Measurements from ENCODE around the gene IP6K2.
"Not testable (repeated sequence)": the region's sequence is repeated elsewhere in the genome, so short reads cannot be mapped to it uniquely, and the experiment has no call there.

The IP6K2 gene

DNA sequence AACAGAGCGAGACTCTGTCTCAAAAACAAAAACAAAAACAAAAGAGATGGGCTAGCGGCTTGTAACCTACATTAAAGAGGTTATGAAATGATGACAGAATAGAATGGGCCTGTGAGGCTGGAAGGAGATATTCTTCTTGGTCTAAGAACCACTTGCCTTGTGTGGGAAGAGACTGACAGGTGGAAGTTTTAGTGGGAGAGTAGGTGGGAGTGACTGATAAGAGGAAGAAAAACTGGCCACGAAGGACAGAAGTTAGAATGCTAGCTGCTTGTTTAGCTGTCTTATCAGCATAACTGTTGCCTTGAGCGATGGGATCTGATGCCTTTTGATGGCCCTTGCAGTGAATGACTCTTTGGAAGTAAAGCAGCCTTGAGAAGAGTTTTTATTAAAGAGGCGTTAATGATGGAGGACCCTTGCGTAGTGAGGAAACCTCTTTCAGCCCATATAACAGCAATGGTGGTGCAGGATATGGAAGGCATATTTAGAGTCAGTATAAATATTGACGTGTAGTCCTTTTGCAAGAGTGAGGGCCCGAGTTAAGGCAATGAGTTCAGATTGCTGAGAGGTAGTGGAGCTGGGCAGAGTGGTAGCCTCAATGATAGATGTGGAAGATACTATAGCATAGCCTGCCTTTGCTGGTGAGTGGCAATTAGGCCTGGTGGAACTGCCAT lies 8.3 kb upstream of the IP6K2 start:
- not testable (repeated sequence) for DNase-seq

DNA sequence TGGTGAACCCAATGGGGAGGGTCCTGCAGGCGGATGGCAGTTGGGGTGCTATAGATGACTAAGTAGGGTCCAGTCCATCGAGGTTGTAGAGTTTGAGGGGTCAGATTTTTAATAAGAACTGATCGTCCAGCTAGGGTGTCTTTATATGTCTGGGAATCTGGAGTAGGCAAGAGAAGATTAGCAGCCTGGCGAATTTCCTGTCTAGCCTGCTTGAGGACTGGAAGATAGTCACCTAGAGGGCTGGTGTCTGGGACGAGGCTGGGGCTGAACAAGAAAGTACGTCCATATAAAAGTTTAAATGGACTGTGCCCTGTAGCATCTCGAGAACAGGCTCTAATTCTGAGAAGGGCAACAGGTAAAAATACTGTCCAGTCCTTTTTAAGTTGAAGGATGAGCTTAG lies 6.7 kb upstream of the IP6K2 start:
- DNase-seq = no peak

DNA sequence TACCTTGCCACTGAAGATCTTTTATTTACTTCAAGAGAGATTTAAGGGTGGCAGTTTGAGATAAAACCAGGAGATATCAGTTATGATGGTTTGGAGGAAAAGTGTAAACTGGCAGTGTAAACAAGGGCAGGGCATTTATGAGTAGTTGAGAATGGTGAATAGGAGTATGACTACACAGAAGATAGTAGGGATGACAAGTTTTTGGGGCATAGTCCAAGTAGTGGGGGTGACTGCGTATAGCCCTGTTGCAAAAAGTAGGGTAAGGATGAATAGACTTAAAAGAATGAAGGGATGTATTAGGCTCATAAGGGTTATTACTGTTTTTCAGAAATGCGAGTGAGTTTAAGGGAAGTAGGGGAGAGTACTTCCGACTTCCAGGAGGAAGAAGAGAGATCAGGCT lies 6.3 kb upstream of the IP6K2 start:
- not testable (repeated sequence) for DNase-seq

GRCh38 chr3:48716508-48716981 lies 476 bp downstream of the IP6K2 start:
- peak; percentile 6 for DNase-seq

- no peak for DNase-seq
Observed at GRCh38 chr3:48715174-48715800, 1.7 kb downstream of the IP6K2 start.

DNA sequence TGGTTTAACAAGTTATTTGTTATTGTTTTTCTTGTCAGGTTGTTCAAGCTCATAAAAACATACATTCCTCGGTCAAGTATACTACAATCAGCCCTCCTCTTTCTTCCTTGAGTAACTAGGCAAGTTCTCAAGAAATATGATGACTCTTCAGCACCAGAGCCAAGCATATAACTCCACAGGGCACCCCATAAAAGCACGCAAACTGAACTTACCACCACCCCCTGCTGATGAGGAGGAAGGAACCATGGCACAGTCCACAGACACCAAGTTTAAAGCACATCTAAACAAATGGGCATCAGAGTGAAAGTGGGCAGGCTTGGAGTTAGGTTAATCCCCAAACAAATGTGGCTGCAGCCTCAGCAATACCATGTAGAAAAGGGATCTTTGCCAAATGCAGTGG lies 5.3 kb downstream of the IP6K2 start:
- no peak for DNase-seq

- DNase-seq = no peak
Observed at GRCh38 chr3:48709051-48709461, 8.0 kb downstream of the IP6K2 start.

DNA sequence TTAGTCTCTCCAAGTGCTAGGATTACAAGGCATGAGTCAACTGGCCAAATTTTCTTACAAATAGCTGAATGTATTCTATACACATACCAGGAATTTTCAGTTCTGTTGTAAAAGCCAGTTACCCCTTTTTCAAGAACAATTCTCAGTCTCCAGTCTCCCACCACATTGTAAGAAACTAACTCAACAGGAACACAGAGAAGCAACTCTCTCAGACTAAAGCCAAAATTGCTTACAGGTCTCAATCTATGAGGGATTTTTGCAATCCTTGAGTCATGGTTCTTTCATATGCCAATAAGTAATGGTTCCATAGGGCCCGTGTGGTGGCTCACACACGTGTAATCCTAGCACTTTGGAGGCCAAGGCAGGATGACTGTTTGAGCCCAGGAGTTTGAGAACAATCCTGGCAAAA lies 8.5 kb downstream of the IP6K2 start:
- no peak for DNase-seq

DNA sequence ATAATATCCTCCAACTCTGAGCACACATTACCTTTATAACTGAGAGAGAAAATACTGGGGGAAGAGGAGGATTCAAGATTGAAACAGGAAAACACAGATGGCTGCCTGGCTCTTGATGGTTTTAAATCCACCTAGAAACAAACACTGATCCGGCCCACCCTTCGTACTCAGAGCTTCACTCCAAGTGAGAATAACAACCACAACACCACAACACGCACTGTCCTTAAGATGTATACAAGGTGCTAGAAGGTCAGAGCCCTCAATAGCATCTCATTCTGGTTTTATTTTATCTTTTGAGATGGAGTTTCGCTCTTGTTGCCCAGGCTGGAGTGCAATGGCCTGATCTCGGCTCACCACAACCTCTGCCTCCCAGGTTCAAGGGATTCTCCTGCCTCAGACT lies 9.9 kb downstream of the IP6K2 start:
- no peak for DNase-seq

DNA sequence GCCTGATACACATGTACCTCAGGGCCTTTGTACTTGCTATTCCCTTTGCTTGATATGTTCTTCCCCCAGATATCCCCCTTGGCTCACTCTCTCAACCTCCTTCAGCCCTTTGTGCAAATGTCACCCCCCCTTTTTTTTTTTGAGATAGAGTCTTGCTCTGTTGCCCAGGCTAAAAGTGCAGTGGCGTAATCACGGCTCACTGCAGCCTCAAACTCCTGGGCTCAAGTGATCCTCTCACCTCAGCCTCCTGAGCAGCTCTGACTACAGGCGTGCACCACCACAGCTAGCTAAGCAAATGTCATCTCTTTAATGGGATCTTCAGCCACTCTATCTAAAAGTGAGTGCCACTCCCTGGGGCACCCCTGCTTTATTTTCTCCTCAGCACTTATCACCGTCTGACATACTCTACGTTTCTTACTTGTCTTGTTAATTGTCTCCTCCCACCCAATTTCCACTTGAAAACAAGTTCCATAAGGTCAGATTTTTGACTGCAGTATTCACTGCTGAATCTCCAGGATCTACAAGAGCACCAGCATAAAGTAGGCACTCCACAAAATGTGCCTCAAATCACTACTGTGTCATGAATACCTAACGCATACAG lies 14.6 kb downstream of the IP6K2 start:
- no peak for DNase-seq

DNA sequence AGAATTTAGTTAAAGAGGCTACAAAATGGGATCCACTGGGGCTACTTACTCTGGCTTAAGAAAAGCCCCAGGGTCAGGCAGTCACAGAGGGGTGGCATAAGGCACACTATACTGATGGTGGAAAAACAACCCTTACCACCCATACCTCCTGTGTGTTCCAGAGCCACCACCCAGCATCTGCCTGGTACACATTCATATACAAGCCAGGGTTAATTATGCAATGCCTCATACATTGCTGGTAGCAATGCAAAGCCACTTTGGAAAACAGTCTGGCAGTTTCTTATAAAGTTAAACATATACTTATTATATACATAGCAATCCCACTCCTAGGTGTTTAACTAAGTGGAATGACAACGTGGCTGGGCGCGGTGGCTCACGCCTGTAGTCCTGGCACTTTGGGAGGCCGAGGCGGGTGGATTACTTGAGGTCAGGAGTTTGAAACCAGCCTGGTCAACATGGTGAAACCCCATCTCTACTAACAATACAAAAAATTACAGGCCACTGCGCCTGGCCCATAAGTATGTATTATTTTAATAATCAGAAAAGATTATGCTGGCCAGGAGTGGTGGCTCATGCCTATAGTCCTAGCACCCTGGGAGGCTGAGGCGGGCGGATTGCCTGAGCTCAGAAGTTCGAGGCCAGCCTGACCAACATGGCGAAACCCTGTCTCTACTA lies 16.2 kb downstream of the IP6K2 start:
- no peak for DNase-seq

DNA sequence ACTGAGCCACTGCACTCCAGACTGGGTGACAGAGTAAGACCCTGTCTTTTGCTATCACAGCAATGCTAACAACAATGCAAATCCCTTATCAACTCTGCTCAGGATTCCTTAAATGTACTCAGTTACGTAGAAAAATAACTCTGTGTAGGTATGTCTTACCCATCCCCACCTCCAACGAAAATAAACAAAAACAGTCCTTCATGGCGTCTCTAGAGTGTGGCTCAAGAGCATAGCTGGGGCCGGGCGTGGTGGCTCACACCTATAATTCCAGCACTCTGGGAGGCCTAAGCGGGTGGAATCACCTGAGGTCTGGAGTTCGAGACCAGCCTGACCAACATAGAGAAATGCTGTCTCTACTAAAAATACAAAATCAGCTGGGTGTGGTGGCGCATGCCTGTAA lies 18.1 kb downstream of the IP6K2 start:
- no peak for DNase-seq

DNA sequence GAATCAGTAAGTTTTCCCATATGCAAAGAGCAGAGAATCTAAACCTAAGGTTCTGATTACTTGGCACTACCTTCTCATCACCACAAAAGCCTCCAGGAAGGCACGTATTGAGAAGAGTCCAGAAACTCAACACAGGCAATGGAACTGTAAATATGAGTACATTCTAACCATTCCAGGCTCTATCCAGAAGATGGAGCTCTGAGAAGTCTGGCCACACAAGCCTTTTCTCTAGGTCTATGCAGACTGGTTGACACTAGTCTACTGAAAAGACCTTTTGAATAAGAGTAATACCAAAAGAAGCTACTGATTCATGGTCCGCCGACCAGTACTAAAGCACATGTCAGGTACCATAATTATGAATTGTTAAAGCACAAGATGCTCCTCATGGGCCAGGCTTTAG lies 19.1 kb downstream of the IP6K2 start:
- no peak for DNase-seq

DNA sequence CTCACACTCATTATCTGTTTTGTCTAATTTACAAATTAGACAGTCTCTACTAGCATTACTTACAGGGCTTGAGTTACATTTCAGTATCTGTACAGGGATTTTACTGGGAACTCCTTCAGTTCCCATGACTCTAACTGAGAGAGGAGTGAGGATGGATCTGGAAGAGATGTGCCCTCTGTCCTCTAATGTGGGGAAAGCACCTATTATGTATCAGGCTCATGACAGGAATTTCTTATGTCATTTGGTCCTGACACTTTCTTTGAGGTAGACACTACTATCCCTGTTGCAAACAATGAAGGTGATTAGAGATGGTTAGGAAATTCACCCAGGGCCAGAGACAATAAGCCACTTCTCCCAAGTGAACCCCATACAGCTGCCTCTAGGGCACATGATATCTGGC lies 20.4 kb downstream of the IP6K2 start:
- no peak for DNase-seq

- DNase-seq = no peak
Observed at GRCh38 chr3:48696156-48696555, 20.9 kb downstream of the IP6K2 start.

DNA sequence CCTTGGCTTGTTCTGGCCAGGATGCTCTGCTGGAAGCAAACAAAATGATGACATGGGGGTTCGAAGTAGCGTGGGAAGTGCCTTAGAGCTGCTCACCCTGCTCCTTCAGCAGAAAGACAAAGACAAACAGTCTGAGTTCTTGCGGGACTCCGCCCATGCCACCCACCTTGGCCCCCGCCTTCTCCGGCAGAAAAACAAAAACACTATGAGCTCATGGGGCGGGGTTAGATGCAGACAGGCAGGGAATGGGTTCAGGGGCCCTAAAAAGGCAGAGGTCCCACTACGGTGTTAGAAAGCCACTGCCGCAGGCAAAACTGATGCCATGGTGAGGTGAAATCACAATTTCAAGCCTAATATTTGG lies 21.6 kb downstream of the IP6K2 start:
- no peak for DNase-seq

- no peak for DNase-seq
Observed at GRCh38 chr3:48694610-48695392, 22.2 kb downstream of the IP6K2 start.

GRCh38 chr3:48693826-48694225 lies 23.2 kb downstream of the IP6K2 start:
- DNase-seq = no peak

DNA sequence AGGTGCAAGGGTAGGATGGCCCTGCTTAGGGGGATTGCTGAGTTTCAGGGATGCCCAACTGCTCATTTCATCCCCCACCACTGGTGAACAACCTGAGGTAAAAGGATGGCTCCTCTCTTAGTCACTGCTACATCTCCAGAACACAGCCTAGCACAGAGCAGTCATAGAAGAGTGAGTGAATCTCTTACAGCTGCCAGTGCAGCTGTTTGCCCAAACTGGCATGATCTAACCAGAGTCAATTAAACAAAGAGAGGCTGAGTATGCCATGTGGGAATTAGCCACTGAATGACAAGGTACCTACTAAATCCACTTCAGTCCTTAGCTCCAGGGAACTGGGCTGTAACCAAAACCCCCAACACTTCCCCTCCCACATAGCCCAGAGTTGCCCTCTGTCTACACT lies 24.5 kb downstream of the IP6K2 start:
- no peak for DNase-seq

DNA sequence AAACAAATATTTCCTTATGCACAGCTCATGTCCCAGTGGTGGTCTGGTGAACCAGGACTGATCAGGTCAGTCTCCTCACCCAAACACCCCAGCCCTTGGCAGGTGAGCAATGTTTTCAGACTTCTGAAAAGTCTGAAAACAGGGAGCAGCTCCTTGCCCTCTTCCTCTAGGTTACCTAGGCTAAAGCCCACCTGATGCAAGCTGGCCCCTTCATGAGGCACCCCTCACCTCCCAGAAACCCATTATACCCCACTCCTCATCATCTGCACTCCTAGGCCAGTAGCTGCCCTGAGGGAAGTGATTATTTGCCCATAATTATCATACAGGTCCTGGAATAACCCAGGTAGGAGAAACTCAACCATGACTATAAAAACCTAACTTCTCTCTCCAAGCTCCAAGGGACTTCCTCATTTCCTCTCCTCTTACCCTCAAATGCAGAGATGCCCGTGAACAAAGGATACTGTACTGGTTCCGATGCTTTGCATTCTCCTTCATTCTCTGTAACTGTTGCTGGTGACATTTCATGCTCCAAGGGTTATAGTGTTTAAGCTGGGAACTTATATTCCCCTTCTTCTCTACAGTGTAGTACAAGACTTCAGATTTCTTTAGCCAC lies 26.1 kb downstream of the IP6K2 start:
- no peak for DNase-seq

DNA sequence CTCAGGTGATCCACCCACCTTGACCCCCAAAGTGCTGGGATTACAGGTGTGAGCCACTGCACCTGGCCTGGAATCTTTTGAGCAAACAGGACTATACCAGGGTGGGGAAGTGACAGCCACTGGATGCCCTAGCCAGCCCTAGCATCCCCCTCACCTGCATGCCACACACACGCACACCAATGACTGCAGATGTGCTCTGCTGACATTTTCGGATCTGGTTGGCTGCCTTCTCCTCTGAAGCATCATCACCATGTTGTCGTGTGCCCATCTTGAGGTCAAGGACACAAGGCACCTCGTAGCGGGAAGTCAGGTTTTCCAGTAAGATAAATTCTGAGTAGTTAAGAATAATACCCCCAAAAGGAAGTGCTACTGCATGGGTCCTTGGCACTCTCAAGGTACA lies 27.6 kb downstream of the IP6K2 start:
- no peak for DNase-seq

- no peak for DNase-seq
Observed at GRCh38 chr3:48688737-48689075, 28.3 kb downstream of the IP6K2 start.

Measured in activated effector memory CD4-positive, alpha-beta T cell treated with Interleukin-2 at 50 U/mL for 16 hours (primary cell).